H9 (cell line): ENCODE results near the gene PTPRN2. TPM values are rescaled to one million over a fixed set of nuclear protein-coding genes. Genes with fewer than 3 reads are reported as not detected.

Experiments used
- DNase-seq: peaks from one replicate; pipeline ENCODE4 v3.0.0-alpha.2; 2017
- H2AFZ ChIP-seq: one replicate; pipeline ENCODE4 v1.6.1; 2013; ENCODE audit warnings: mild to moderate bottlenecking, low read length, control low read depth, moderate library complexity
- H2AK5ac ChIP-seq: 2 replicates; pipeline ENCODE4 v1.6.1; 2013; ENCODE audit warnings: low read length, control low read depth, mixed read lengths; ENCODE audit not compliant: insufficient read length
- H2BK120ac ChIP-seq: one replicate; pipeline ENCODE4 v1.6.1; 2013; ENCODE audit warnings: low read depth, mild to moderate bottlenecking, low read length, control low read depth, inconsistent platforms; ENCODE audit not compliant: poor library complexity, severe bottlenecking
- H2BK12ac ChIP-seq: 2 replicates; pipeline ENCODE4 v1.6.1; 2013; ENCODE audit warnings: low read length, control low read depth, mixed read lengths, low read depth; ENCODE audit not compliant: insufficient read length
- H2BK15ac ChIP-seq: 2 replicates; pipeline ENCODE4 v1.6.1; 2013; ENCODE audit warnings: low read depth, low read length, control low read depth
- H2BK20ac ChIP-seq: one replicate; pipeline ENCODE4 v1.6.1; 2013; ENCODE audit warnings: low read depth, mild to moderate bottlenecking, low read length, control low read depth, inconsistent platforms; ENCODE audit not compliant: poor library complexity, severe bottlenecking
- H2BK5ac ChIP-seq: 2 replicates; pipeline ENCODE4 v1.6.1; 2013; ENCODE audit warnings: low read length, control low read depth, mixed read lengths; ENCODE audit not compliant: insufficient read length
- H3K14ac ChIP-seq: 2 replicates; pipeline ENCODE4 v1.6.1; 2013; ENCODE audit warnings: low read length, control low read depth; ENCODE audit not compliant: insufficient read depth
- H3K18ac ChIP-seq: 2 replicates; pipeline ENCODE4 v1.6.1; 2013; ENCODE audit warnings: low read depth, mild to moderate bottlenecking, mixed read lengths, low read length, control low read depth; ENCODE audit not compliant: insufficient read length
- H3K23ac ChIP-seq: 2 replicates; pipeline ENCODE4 v1.6.1; 2013; ENCODE audit warnings: low read length, control low read depth, mixed read lengths, low read depth; ENCODE audit not compliant: insufficient read length
- H3K23me2 ChIP-seq: 2 replicates; pipeline ENCODE4 v1.6.1; 2013; ENCODE audit warnings: low read depth, mild to moderate bottlenecking, mixed read lengths, low read length, control low read depth; ENCODE audit not compliant: insufficient read length, poor library complexity, severe bottlenecking
- H3K27ac ChIP-seq: 2 replicates; pipeline ENCODE4 v1.5.1; 2013; ENCODE audit warnings: low read length, control low read depth, mixed read lengths, low read depth; ENCODE audit not compliant: insufficient read length
- H3K27me3 ChIP-seq: 2 replicates; pipeline ENCODE4 v1.6.1; 2013; ENCODE audit warnings: low read length, control low read depth, inconsistent platforms; ENCODE audit not compliant: insufficient read depth
- H3K4ac ChIP-seq: 2 replicates; pipeline ENCODE4 v1.6.1; 2013; ENCODE audit warnings: low read depth, mild to moderate bottlenecking, control low read depth, inconsistent platforms, low read length, moderate library complexity
- H3K4me1 ChIP-seq: 2 replicates; pipeline ENCODE4 v1.6.1; 2013; ENCODE audit warnings: low read length, control low read depth, inconsistent platforms; ENCODE audit not compliant: insufficient read depth
- H3K4me2 ChIP-seq: 2 replicates; pipeline ENCODE4 v1.6.1; 2013; ENCODE audit warnings: low read length, control low read depth, mixed read lengths; ENCODE audit not compliant: insufficient read length, insufficient read depth
- H3K56ac ChIP-seq: 2 replicates; pipeline ENCODE4 v1.6.1; 2013; ENCODE audit warnings: low read depth, mild to moderate bottlenecking, mixed read lengths, low read length, control low read depth; ENCODE audit not compliant: insufficient read length
- H3K79me1 ChIP-seq: 2 replicates; pipeline ENCODE4 v1.6.1; 2013; ENCODE audit warnings: low read depth, mild to moderate bottlenecking, moderate library complexity, low read length, control low read depth, inconsistent platforms; ENCODE audit not compliant: insufficient read depth, poor library complexity, severe bottlenecking
- H3K79me2 ChIP-seq: 2 replicates; pipeline ENCODE4 v1.6.1; 2013; ENCODE audit warnings: low read length, control low read depth, inconsistent platforms; ENCODE audit not compliant: insufficient read depth
- H3K9ac ChIP-seq: 2 replicates; pipeline ENCODE4 v1.6.1; 2013; ENCODE audit warnings: low read length, control low read depth, mixed read lengths; ENCODE audit not compliant: insufficient read length; ENCODE audit errors: extremely low read depth
- H3K9me3 ChIP-seq: one replicate; pipeline ENCODE4 v1.6.1; 2013; ENCODE audit warnings: low read depth, low read length, inconsistent platforms; ENCODE audit not compliant: control insufficient read depth
- H3T11ph ChIP-seq: one replicate; pipeline ENCODE4 v1.6.1; 2013; ENCODE audit warnings: mild to moderate bottlenecking, low read length, control low read depth, inconsistent platforms
- H4K20me1 ChIP-seq: one replicate; pipeline ENCODE4 v1.6.1; 2013; ENCODE audit not compliant: control insufficient read depth, insufficient read length, insufficient read depth
- H4K5ac ChIP-seq: 2 replicates; pipeline ENCODE4 v1.6.1; 2013; ENCODE audit warnings: low read depth, mild to moderate bottlenecking, mixed read lengths, low read length, control low read depth; ENCODE audit not compliant: insufficient read length
- H4K8ac ChIP-seq: replicated peaks from 2 replicates; pipeline ENCODE4 v1.6.1; 2013; ENCODE audit warnings: low read length, control low read depth, mixed read lengths, low read depth; ENCODE audit not compliant: insufficient read length
- H4K91ac ChIP-seq: 2 replicates; pipeline ENCODE4 v1.6.1; 2013; ENCODE audit warnings: low read depth, mild to moderate bottlenecking, moderate library complexity, mixed read lengths, low read length, control low read depth; ENCODE audit not compliant: insufficient read length
- H3K27ac Mint-ChIP-seq, 3 experiments: 2 replicates in 2 of 3; 3 replicates in 1 of 3; pipeline ENCODE4 v1.8.0; 2020 to 2021; ENCODE audit warnings: mixed read lengths in 3 of 3, mild to moderate bottlenecking in 1 of 3, moderate library complexity in 1 of 3
- H3K27me3 Mint-ChIP-seq: 2 replicates; pipeline ENCODE4 v1.8.0; 2021; ENCODE audit warnings: low read depth, mild to moderate bottlenecking, moderate library complexity, mixed read lengths
- H3K36me3 Mint-ChIP-seq, 3 experiments: 2 replicates in 2 of 3; 3 replicates in 1 of 3; pipeline ENCODE4 v1.8.0; 2020 to 2021; ENCODE audit warnings: low read depth in 3 of 3, mixed read lengths in 3 of 3; ENCODE audit not compliant: insufficient read depth in 1 of 3
- H3K4me1 Mint-ChIP-seq, 2 experiments: 2 replicates each; pipeline ENCODE4 v1.8.0; 2020; ENCODE audit warnings: mixed read lengths in 2 of 2
- H3K4me3 Mint-ChIP-seq, 2 experiments: 2 replicates in 1 of 2; 3 replicates in 1 of 2; pipeline ENCODE4 v1.8.0; 2020 to 2021; ENCODE audit warnings: mild to moderate bottlenecking in 2 of 2, mixed read lengths in 2 of 2, moderate library complexity in 1 of 2
- H3K9me3 Mint-ChIP-seq, 2 experiments: 2 replicates in 1 of 2; 3 replicates in 1 of 2; pipeline ENCODE4 v1.8.0; 2020; ENCODE audit warnings: mild to moderate bottlenecking in 2 of 2, mixed read lengths in 2 of 2, moderate library complexity in 1 of 2
- CTCF ChIP-seq: fragments of 200-600 bp; sonication (generic); conservative IDR thresholded peaks from 3 replicates; pipeline ENCODE4 v1.8.0; 2021; ENCODE audit warnings: antibody characterized with exemption, mild to moderate bottlenecking
- WGBS: extraction: QIAGEN DNeasy Blood & Tissue Kit; methylation state at CpG from one replicate; pipeline ENCODE4 v1.1.7; 2013; ENCODE audit warnings: missing lambda C conversion rate, low lambda C conversion rate, mixed read lengths; ENCODE audit not compliant: insufficient read length; ENCODE audit errors: extremely low coverage; 5-methylcytosine and 5-hydroxymethylcytosine counted together
- total RNA-seq: library from RNA; stranded (reverse); gene quantifications from 2 replicates; pipeline ENCODE4 v1.2.1, GENCODE V29; 2021

The PTPRN2 gene
- total RNA-seq, 1 experiment from 2014 or later = 5.2 TPM

GRCh38 chr7:157872447-157872846, 715.2 kb downstream of the PTPRN2 start:
- Histone ChIP-seq H4K91ac (no peak overlapping the region), H3K79me1 (no peaks in the 10 kb centered on the region), H3T11ph (no peak overlapping the region), H3K23me2 (no peaks in the 10 kb centered on the region), H2BK20ac (no peak overlapping the region), H3K79me2 (no peaks in the 10 kb centered on the region), H3K18ac (no peak overlapping the region), H4K8ac (no peak overlapping the region), H2BK12ac (no peak overlapping the region), H3K4me2 (no peak overlapping the region), H3K9ac (no peak overlapping the region), H2BK120ac (no peak overlapping the region), H3K23ac (no peak overlapping the region), H3K4me1 (no peaks in the 10 kb centered on the region; the same call in 1 of the 2 replicates), H3K27ac (no peak overlapping the region), H3K56ac (no peak overlapping the region), H4K20me1 (no peaks in the 10 kb centered on the region), H3K27me3 (no peaks in the 10 kb centered on the region), H2AFZ (no peak overlapping the region), H3K4ac (no peak overlapping the region), H3K9me3 (no peaks in the 10 kb centered on the region), H2BK5ac (no peak overlapping the region), H2BK15ac (no peak overlapping the region), H3K14ac (no peak overlapping the region), H4K5ac (no peak overlapping the region), H2AK5ac (no peak overlapping the region)
- Mint-ChIP-seq H3K27me3 (peaks cover 30% of the 10 kb centered on the region), H3K9me3 (peaks cover 22 to 24% of the 10 kb centered on the region in 2 experiments), H3K36me3 (peaks cover 0 to 15% (median 7%) of the 10 kb centered on the region in 3 experiments; a peak in 5 of 7 replicates), H3K4me1 (peaks cover 2 to 7% of the 10 kb centered on the region in 2 experiments; a peak in 3 of 4 replicates), H3K4me3 (no peak overlapping the region; a peak in 1 of 5 replicates), H3K27ac (no peak overlapping the region)
- no peak for DNase-seq
- TF ChIP-seq CTCF = no peak
- no CpG with 5 or more reads among the region's 12 CpGs for WGBS
